Kidney capillary endothelial cell (primary cell): Measurements from ENCODE around the gene FREM1.
A peak's percentile ranks its signal among the peaks of the same experiment; 100 is the strongest.

Experiments used
- DNase-seq: peaks from one replicate; pipeline ENCODE4 v3.0.0-alpha.2; 2018; ENCODE audit warnings: low spot score

FREM1 gene

DNA sequence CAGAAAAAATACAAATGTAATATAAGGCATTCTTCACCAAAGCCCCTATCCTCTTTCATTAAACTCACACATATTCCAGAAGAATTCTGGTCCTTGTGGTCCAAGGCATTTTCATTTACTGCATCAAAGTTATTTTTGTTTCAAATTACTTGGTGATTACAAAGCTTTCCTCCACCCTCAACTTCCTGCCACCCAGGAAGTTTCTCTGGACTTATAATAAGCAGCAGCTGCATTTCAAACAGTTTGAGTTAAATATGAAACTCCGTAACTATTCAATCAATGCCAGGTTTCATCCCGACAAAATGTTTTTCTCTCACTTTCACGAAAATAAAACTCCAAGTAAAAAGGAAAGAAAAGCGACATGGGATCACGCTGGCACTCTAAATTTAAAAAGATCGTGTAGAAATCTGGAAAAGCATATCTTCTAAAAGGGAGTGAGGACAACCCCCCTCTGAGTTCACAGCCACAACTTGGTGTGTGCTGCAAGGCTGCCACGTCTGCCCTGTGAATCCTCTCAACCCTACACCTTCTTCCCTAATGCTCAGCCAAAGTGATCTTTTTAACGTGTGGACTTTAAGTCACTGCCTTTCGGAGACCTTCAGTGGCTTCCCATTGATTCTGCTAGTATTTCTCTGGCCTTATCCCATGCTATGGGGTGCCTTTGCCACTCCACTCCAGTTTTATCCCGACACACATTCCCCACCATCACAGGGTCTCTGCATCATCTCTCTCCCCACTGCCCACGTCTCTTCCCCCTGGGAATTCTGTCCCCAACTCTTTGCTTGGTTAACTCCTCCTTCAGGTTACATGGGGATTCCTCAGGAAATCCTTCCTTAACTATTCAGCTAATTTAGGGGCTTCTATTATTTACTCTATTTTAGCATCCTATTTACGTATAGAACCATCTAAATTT, 96.6 kb downstream of the FREM1 start:
- DNase-seq = no peak

GRCh38 chr9:14812806-14813205, 97.4 kb downstream of the FREM1 start:
- no peak for DNase-seq

GRCh38 chr9:14811844-14812243, 98.4 kb downstream of the FREM1 start:
- DNase-seq = no peak

DNA sequence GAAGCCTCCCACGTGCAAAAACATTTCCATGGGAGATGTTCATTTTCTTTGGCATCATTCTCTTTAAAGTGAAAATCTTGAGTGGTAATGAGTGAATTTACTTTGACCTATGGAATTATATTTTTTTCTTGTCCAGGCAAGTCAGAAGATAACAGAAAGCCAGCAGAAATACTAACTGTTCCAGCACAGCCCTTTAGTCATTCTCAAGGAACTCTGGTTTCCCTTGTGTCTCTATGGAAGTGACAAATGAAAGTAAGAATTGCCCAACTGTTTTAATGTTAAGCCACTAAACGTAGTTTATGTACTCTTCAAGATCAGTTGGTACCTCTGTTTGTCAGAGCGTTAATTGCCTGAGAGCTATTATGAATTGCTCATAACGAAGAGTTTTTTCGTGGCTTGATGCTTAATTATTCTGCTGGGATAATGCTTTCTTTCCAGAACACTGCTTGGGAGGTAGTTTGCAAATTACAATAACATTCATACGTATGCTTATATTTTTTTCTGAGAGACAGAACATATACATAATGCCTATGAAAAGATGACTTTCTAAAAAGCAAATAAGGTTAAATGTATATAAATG, 103.2 kb downstream of the FREM1 start:
- no peak for DNase-seq

- DNase-seq = no peak
These were observed 111.2 kb downstream of the FREM1 start for GRCh38 chr9:14799030-14799429.

GRCh38 chr9:14797435-14797834, 112.8 kb downstream of the FREM1 start:
- no peak for DNase-seq

GRCh38 chr9:14793389-14793788, 116.8 kb downstream of the FREM1 start:
- DNase-seq = no peak

- DNase-seq = no peak
These were observed 119.6 kb downstream of the FREM1 start for GRCh38 chr9:14790628-14791027.

DNA sequence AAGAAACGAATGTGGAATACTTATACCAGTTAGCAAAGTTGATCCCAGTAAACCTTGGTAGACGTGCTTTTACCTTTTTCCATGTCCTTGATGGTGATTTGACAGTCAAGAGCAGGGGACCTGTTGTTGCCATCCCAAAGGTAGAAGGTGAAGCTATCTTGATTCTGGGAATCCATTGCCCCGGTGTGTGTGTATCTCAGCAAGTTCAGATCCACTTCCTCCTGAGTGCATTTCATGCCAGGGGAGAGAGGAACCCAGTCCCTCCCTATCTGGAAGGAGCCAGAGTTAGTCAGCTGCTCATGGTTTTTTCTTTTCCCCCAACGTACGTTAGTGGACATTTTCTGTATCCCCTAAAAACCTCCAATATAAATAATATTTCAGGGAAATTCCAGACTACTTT, 121.4 kb downstream of the FREM1 start:
- no peak for DNase-seq

- DNase-seq = no peak
These were observed 126.9 kb downstream of the FREM1 start for GRCh38 chr9:14783358-14783757.

- DNase-seq = no peak
These were observed 127.8 kb downstream of the FREM1 start for GRCh38 chr9:14782286-14783051.

GRCh38 chr9:14780693-14781092, 129.5 kb downstream of the FREM1 start:
- DNase-seq = no peak

DNA sequence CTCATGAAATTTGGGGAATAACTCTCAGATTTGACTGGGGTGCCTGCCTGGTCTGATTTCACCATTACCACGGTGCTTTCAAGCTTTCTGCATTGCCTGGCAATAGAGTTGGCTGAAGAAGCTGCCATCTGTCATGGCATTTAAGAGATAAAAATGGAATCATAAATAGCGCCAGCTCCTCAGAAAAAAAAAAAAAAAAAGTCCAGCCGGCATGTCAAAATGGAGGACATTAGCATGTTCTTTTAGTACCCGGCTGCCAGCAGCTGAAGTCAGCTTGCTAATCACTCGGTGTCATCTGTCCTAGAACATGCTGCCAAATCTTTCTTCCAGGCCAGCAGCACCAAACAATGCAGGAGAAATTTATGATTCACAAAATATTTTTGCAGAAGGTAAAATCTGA, 130.0 kb downstream of the FREM1 start:
- no peak for DNase-seq

- DNase-seq = no peak
These were observed 130.6 kb downstream of the FREM1 start for GRCh38 chr9:14779566-14780022.

GRCh38 chr9:14778565-14778964, 131.7 kb downstream of the FREM1 start:
- no peak for DNase-seq

- no peak for DNase-seq
These were observed 134.3 kb downstream of the FREM1 start for GRCh38 chr9:14775917-14776316.

DNA sequence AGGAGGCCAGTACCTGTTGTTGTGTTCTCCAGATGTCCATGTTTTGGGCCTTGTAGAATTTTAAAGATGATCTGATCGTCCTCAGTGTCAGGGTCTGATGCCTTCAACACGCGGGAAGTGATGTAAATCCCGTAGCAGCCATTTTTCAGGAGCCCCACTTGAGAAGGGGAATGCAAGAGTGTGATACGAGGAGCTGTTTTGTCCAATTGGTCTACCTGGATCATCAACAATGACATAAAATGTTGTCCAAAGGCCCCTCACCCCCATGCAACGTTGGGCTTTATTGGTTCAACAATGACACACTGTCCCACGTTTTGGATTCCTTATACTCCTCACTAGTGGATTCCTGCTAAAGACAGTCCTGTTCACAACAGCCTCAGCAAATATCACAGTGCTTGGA, 139.6 kb downstream of the FREM1 start:
- no peak for DNase-seq

DNA sequence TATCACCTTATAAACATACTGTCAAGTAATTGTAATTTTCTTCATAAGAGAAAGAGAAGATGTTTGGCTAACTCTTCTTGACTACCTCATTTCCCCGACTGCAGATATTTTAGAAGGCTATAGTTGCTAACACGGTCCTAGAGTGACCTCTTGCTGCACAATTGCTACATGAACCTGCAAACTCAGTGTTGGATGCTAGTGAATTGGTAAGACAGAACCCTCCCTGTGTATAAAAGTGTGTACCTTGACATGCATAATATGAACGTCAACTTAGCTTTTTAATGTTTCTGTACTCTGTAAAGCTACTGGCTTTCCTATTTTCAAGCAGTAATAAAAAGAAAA, 141.0 kb downstream of the FREM1 start:
- peak; percentile 59 for DNase-seq

DNA sequence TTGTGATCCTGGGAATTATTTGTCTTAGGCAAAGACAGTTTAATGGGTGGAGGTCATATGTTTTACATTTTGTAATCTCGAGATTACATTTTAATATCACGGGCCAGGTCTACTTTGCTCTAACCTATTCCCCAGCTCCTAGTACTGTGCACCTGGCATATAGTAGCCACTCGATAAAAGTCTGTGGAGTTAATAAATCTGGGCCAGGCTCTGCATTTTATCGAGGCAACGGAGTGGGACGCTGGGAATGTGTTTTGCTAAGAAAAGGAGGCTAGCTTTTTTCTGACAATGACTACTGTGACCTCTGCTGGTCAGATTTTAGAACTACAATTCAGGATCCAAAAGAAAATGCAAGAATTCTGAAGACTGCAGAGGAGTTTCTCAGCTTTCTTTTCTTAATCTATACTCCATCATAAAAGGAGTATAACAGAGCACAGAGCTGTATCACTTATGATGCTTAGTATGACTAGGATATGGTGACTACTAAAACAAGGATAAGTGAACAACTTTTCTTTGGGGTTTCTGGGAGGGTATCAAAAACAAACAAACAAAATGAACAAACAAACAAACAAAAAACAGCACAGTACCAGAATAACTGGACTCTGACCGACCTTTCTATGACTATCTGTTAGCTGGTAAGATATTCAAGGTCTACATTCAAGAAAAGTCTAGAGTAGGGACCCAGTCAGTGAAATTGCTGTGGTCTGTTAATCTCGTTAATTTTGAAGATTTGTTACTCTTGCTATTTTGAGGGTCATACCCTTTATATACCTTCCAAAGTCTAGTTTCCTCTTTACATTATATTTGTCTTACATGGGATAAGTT, 141.6 kb downstream of the FREM1 start:
- peak; percentile 73 for DNase-seq

GRCh38 chr9:14766299-14766698, 143.9 kb downstream of the FREM1 start:
- DNase-seq = no peak

DNA sequence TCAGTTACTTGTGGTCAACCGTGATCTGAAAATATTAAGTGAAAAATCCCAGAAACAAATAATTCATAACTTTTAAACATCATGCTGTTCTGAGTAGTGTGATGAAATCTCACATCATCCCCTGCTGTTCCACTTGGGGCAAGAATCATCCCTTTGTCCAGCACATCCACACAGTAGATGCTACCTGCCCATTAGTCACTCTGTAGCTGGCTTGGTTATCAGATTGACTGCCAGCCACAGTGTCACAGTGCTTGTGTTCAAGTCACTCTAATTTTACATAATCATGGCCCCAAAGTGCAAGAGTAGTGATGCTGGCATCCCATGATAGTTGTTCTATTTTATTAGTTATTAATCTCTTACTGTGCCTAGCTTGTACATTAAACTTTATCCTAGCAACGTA, 148.6 kb downstream of the FREM1 start:
- no peak for DNase-seq

GRCh38 chr9:14760060-14760459, 150.2 kb downstream of the FREM1 start:
- DNase-seq = no peak
